Choroid plexus epithelial cell (primary cell): ENCODE data around the gene ZNF91.

Source experiments
- DNase-seq: peaks from one replicate; pipeline ENCODE4 v3.0.0-alpha.2; 2010; ENCODE audit warnings: low read depth
- H3K4me3 ChIP-seq: 2 replicates; pipeline ENCODE4 v1.5.1; 2011; ENCODE audit warnings: low read depth, mild to moderate bottlenecking, control low read depth, low read length, moderate library complexity
- TF ChIP-seq, protein P1 (sequence below): conservative IDR thresholded peaks from 2 replicates; pipeline ENCODE4 v1.5.1; 2011; ENCODE audit warnings: low read depth, mild to moderate bottlenecking, control low read depth, inconsistent platforms, low read length, moderate library complexity

The ZNF91 gene

DNA sequence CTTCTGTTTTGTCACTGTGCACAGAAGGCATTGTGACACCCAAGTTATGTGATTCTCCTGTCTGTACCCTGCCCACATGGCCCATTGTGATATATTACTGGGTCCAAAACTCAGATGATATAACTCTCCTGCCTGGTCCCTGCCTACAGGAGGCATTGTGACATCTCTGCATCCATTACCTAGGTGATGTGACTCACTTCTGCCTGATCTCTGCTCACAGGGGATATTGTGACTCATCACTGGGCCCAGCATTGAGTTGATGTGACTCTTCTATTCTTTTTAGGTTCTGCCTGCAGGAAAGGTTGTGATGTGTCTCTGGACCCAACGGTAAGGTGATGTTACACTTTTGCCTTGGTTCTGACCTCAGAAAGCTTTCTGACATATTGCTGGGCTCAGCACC is 77.1 kb downstream of the ZNF91 start:
- no peak for DNase-seq
- TF ChIP-seq, protein P1, sequence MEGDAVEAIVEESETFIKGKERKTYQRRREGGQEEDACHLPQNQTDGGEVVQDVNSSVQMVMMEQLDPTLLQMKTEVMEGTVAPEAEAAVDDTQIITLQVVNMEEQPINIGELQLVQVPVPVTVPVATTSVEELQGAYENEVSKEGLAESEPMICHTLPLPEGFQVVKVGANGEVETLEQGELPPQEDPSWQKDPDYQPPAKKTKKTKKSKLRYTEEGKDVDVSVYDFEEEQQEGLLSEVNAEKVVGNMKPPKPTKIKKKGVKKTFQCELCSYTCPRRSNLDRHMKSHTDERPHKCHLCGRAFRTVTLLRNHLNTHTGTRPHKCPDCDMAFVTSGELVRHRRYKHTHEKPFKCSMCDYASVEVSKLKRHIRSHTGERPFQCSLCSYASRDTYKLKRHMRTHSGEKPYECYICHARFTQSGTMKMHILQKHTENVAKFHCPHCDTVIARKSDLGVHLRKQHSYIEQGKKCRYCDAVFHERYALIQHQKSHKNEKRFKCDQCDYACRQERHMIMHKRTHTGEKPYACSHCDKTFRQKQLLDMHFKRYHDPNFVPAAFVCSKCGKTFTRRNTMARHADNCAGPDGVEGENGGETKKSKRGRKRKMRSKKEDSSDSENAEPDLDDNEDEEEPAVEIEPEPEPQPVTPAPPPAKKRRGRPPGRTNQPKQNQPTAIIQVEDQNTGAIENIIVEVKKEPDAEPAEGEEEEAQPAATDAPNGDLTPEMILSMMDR = no peak
- H3K4me3 ChIP-seq = no peak overlapping the region

DNA sequence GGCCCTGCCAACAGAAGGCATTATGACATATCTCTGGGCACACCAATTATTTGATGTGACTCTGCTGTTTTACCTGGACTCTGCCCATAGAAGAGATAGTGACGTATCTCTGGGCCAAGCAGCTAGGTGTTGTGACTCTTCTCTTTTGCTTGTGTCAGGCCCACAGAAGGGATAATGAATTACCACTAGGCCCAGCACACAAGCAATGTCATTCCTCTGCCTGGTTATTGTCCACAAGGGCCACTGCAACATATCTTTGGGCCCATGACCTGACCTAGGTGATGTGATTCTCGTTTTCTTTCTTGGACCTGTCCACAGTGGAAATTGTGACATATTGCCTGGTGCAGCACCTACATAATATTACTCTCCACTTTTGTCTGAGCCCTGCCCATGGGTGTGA is 80.0 kb downstream of the ZNF91 start:
- DNase-seq = no peak
- H3K4me3 ChIP-seq = no peak overlapping the region
- TF ChIP-seq, protein P1 = no peak

DNA sequence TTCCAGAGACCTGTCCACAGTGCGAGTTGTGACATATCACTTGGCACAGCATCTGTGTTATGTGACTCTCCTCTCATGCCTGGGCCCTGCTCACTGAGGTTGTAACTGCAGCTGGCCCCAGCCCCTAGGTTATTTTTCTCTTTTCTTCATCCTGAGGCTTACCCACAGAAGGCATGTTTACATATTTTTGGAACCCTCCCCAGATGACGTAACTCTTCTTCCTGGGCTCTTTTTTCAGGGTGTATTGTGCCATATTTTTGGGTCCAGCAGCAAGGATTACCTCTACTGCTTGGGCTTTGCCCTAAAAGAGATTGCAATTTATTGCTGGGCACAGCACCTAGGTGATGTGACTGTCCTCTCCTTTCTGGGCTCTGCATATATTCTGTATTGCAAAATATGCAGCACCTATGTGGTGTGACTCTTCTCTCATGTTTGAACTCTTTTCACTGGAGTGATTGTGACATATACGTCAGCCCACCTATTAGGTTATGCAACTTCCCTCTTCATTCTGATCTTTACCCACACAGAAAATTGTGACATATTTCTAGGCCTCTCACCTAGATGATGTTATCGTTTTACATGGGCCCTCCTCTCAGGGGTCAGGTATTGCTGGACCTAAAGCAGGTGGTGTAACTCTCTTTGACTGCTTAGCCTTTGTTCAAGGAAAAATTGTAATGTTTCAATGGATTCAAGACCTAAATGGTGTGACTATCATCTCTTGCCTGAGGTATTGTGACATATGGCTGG is 80.6 kb downstream of the ZNF91 start:
- no peak overlapping the region for H3K4me3 ChIP-seq
- DNase-seq = no peak
- TF ChIP-seq, protein P1 = no peak

DNA sequence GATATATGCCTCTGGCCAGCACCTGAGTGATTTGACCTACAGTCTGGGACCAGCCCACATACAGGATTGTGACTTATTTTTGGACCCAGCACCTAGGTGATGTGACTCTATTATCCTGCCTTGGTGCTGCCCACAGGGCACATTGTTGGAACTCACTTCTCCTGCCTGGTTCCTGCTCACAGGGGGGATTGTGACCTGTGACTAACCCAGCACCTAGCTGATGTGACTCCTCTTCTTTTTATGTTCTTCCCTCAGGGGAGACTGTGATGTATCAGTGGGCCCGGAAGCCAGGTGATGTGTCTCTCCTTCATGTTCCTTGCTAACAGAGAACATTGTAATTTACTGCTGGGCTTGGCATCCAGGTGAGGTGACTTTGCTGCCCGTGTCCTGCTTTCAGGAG is 82.1 kb downstream of the ZNF91 start:
- H3K4me3 ChIP-seq = no peak overlapping the region
- TF ChIP-seq, protein P1 = no peak
- no peak for DNase-seq

DNA sequence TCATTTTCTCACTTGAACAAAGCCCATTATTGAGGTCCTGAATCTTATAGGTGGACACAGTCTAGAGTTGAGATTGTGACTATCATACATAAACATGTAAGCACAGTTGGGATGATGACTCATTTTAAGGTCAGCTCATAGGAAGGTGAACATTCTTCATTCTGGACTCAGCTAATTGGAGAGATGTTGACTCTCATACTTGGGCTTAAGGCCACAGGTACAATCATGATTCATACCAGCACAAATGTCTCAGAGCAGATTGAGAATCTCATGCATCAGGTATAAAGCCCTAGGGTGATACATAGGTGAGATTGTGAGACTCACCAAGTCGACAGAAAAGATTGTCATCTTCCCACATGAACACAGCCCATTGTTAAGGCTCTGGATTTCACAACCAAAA is 82.8 kb downstream of the ZNF91 start:
- TF ChIP-seq, protein P1 = no peak
- no peak for DNase-seq
- H3K4me3 ChIP-seq = no peak overlapping the region

DNA sequence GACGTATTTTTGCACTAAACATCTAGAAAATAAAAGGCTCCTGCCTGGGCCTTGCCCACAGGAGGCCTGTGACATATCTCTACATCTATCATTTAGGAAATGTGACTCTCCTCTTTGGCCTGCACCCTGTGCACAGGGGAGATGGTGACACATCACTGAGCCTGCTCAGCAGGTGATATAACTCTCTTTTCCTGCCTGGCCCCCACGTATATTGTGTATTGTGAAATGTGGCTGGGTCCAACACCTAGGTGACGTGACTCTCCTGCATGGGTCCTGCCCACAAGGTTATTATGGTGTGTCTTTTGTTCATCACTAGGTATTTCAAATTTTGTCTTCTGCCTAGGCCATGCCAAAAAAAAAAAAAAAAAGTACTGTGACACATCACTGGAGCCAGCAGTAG is 83.7 kb downstream of the ZNF91 start:
- DNase-seq = no peak

More for the DNA sequence above, 83.7 kb downstream of the ZNF91 start:
- TF ChIP-seq, protein P1 = no peak
- no peak overlapping the region for H3K4me3 ChIP-seq
